Chondrocyte (in vitro differentiated cells): ENCODE data around the gene KRTCAP2. TPM values are rescaled to one million over a fixed set of nuclear protein-coding genes. Genes with fewer than 3 reads are reported as not detected.

Source experiments
- DNase-seq: peaks from one replicate; pipeline ENCODE4 v3.0.0; 2021; ENCODE audit warnings: mixed read lengths, low spot score
- H3K27ac Mint-ChIP-seq: one replicate; pipeline ENCODE4 v1.8.0; 2021; ENCODE audit warnings: mild to moderate bottlenecking, moderate library complexity, mixed read lengths; ENCODE audit not compliant: unreplicated experiment
- H3K27me3 Mint-ChIP-seq: 2 replicates; pipeline ENCODE4 v1.8.0; 2021; ENCODE audit warnings: low read depth, mixed read lengths
- H3K36me3 Mint-ChIP-seq: 2 replicates; pipeline ENCODE4 v1.8.0; 2021; ENCODE audit warnings: low read depth, mixed read lengths
- H3K4me1 Mint-ChIP-seq: 2 replicates; pipeline ENCODE4 v1.8.0; 2021; ENCODE audit warnings: low read depth, mild to moderate bottlenecking, mixed read lengths
- H3K4me3 Mint-ChIP-seq: one replicate; pipeline ENCODE4 v1.8.0; 2021; ENCODE audit warnings: mild to moderate bottlenecking, moderate library complexity, mixed read lengths; ENCODE audit not compliant: unreplicated experiment
- H3K9me3 Mint-ChIP-seq: 2 replicates; pipeline ENCODE4 v1.8.0; 2021; ENCODE audit warnings: low read depth, mixed read lengths
- CTCF ChIP-seq: fragments of 200-600 bp; sonication (generic); IDR thresholded peaks from 2 replicates; pipeline ENCODE4 v1.5.0; 2021; ENCODE audit warnings: antibody characterized with exemption, mild to moderate bottlenecking, moderate library complexity
- total RNA-seq: library from RNA; stranded (reverse); gene quantifications from 3 replicates; pipeline ENCODE4 v1.2.1, GENCODE V29; 2021

KRTCAP2 gene
- total RNA-seq, 1 donor from 2014 or later: 159 TPM

GRCh38 chr1:155183775-155184221 lies 10.7 kb upstream of the KRTCAP2 start:
- no peak for TF ChIP-seq CTCF
- peaks cover 18% of the 10 kb centered on the region for H3K36me3 Mint-ChIP-seq
- peaks cover 9% of the 10 kb centered on the region for H3K4me1 Mint-ChIP-seq
- no peaks in the 10 kb centered on the region for H3K9me3 Mint-ChIP-seq
- H3K27me3 Mint-ChIP-seq: no peaks in the 10 kb centered on the region
- peak; percentile 72 for DNase-seq
- H3K4me3 Mint-ChIP-seq: no peak overlapping the region
- no peak overlapping the region for H3K27ac Mint-ChIP-seq

- no peak overlapping the region for H3K27ac Mint-ChIP-seq
- H3K9me3 Mint-ChIP-seq: no peaks in the 10 kb centered on the region
- H3K4me3 Mint-ChIP-seq: no peak overlapping the region
- H3K36me3 Mint-ChIP-seq: peaks cover 23% of the 10 kb centered on the region
- H3K4me1 Mint-ChIP-seq: peaks cover 4% of the 10 kb centered on the region
- TF ChIP-seq CTCF: no peak
- no peaks in the 10 kb centered on the region for H3K27me3 Mint-ChIP-seq
- DNase-seq: no peak
Observed at GRCh38 chr1:155182052-155182550, 9.0 kb upstream of the KRTCAP2 start.

GRCh38 chr1:155181371-155182051 lies 8.4 kb upstream of the KRTCAP2 start:
- Mint-ChIP-seq H3K4me3 (no peak overlapping the region), H3K36me3 (peaks cover 25% of the 10 kb centered on the region), H3K4me1 (peaks cover 5% of the 10 kb centered on the region), H3K9me3 (no peaks in the 10 kb centered on the region), H3K27ac (no peak overlapping the region), H3K27me3 (no peaks in the 10 kb centered on the region)
- TF ChIP-seq CTCF: no peak
- DNase-seq: peak; percentile 59

GRCh38 chr1:155179112-155180031 lies 6.3 kb upstream of the KRTCAP2 start:
- H3K4me1 Mint-ChIP-seq: peaks cover 22% of the 10 kb centered on the region
- H3K27me3 Mint-ChIP-seq: no peaks in the 10 kb centered on the region
- H3K36me3 Mint-ChIP-seq: peaks cover 23% of the 10 kb centered on the region
- H3K4me3 Mint-ChIP-seq: no peak overlapping the region
- DNase-seq: peak; percentile 85
- TF ChIP-seq CTCF: no peak
- no peak overlapping the region for H3K27ac Mint-ChIP-seq
- no peaks in the 10 kb centered on the region for H3K9me3 Mint-ChIP-seq

GRCh38 chr1:155178441-155179111 lies 5.5 kb upstream of the KRTCAP2 start:
- H3K4me3 Mint-ChIP-seq: no peak overlapping the region
- no peaks in the 10 kb centered on the region for H3K9me3 Mint-ChIP-seq
- no peak overlapping the region for H3K27ac Mint-ChIP-seq
- H3K27me3 Mint-ChIP-seq: no peaks in the 10 kb centered on the region
- TF ChIP-seq CTCF: no peak
- peaks cover 22% of the 10 kb centered on the region for H3K36me3 Mint-ChIP-seq
- DNase-seq: peak; percentile 69
- peaks cover 29% of the 10 kb centered on the region for H3K4me1 Mint-ChIP-seq
